K562 (cell line): Measurements from ENCODE around the gene RIC8B. TPM values are rescaled to one million over a fixed set of nuclear protein-coding genes. Genes with fewer than 3 reads are reported as not detected.
A peak's percentile ranks its signal among the peaks of the same experiment; 100 is the strongest.

Source experiments
- CHD7 ChIP-seq: fragments of 200-600 bp; sonication (generic); IDR thresholded peaks from one replicate; pipeline ENCODE4 v1.6.1; 2012; ENCODE audit warnings: mild to moderate bottlenecking, low read depth, low read length, inconsistent platforms
- E4F1 ChIP-seq: fragments of 250-450 bp; sonication (Bioruptor Pico); IDR thresholded peaks from 2 replicates; pipeline ENCODE4 v1.5.0; 2021; ENCODE audit warnings: mild to moderate bottlenecking, borderline replicate concordance
- HNRNPK ChIP-seq: fragments of 200-400 bp; formaldehyde crosslinking; IDR thresholded peaks from one replicate; pipeline ENCODE4 v1.6.1; 2018; ENCODE audit warnings: mild to moderate bottlenecking, low read depth, low read length; ENCODE audit not compliant: poor library complexity, severe bottlenecking
- NCOA4 ChIP-seq: fragments of 450-650 bp; IDR thresholded peaks from 2 replicates; pipeline ENCODE4 v1.6.1; 2018; ENCODE audit warnings: mild to moderate bottlenecking; ENCODE audit not compliant: partially characterized antibody
- SFPQ ChIP-seq: fragments of 200-400 bp; formaldehyde crosslinking; IDR thresholded peaks from 2 replicates; pipeline ENCODE4 v1.6.1; 2017; ENCODE audit warnings: mild to moderate bottlenecking, low read depth, low read length, moderate library complexity
- TBP ChIP-seq: optimal IDR thresholded peaks from 2 replicates; pipeline ENCODE3; 2011; ENCODE audit warnings: low read depth, low read length, improper control_type of control experiment
- ZNF263 ChIP-seq: sonication (generic); formaldehyde crosslinking; IDR thresholded peaks from 2 replicates; pipeline ENCODE4 v1.8.0; 2022; ENCODE audit warnings: mild to moderate bottlenecking, missing genetic modification reagents, borderline replicate concordance
- ZNF668 ChIP-seq: fragments of 250-450 bp; sonication (Bioruptor Pico); IDR thresholded peaks from 2 replicates; pipeline ENCODE4 v1.8.0; 2022; ENCODE audit warnings: mild to moderate bottlenecking, inconsistent platforms
- ZNF764 ChIP-seq: fragments of 250-450 bp; sonication (Bioruptor Pico); IDR thresholded peaks from 2 replicates; pipeline ENCODE4 v1.4.0; 2020; ENCODE audit warnings: low read depth, mild to moderate bottlenecking, moderate library complexity
- polyA plus RNA-seq, 8 experiments: library from polyadenylated mRNA; depleted of rRNA in 4 of 8; stranded (reverse) in 5 of 8; unstranded in 3 of 8; fragments of >200 nt; fragmentation: Nextera tagmentation in 2 of 8; fragmentation: Illumina TruSeq in 1 of 8; extraction: Ambion mirVana in 2 of 8; extraction: Trizol in 1 of 8; gene quantifications; 2 replicates each; pipeline versions ENCODE4 v1.2.1 to v1.2.3, GENCODE V29; 2011 to 2014; ENCODE audit warnings: inconsistent platforms in 1 of 8, missing spikeins in 1 of 8
- total RNA-seq, 7 experiments: library from RNA; depleted of rRNA in 6 of 7; stranded (reverse); fragments of >200 nt in 6 of 7; fragmentation: Illumina TruSeq in 2 of 7; extraction: Trizol in 2 of 7; gene quantifications; 2 replicates each; pipeline versions ENCODE4 v1.2.1 to v1.2.3, GENCODE V29; 2011 to 2021; ENCODE audit warnings: low replicate concordance in 1 of 7

Gene RIC8B
- total and polyA plus RNA-seq, 9 of the 15 experiments (the other 6 are each of a cell fraction or from before 2014, with no cell fraction given): 0.92 to 8.1 (median 4.8) TPM

GRCh38 chr12:106774005-106774807 lies at the start of gene RIC8B (continued):
- TF ChIP-seq CHD7 (no peak), ZNF263 (no peak), ZNF764 (no peak), E4F1 (0 out of 2 replicates have a peak, but pooled peaks have one; percentile 34), HNRNPK (no peak), NCOA4 (no peak), SFPQ (no peak), ZNF668 (CRISPR knock-in tag) (no peak), TBP (peak; percentile 87)
